ENCODE results near the gene ELN. TPM values are rescaled to one million over a fixed set of nuclear protein-coding genes. Genes with fewer than 3 reads are reported as not detected.

Gene ELN
- total and polyA plus RNA-seq, 2 of the 8 experiments (the other 6 are each of a cell fraction or from before 2014, with no cell fraction given): 5.1 to 5.6 TPM

DNA sequence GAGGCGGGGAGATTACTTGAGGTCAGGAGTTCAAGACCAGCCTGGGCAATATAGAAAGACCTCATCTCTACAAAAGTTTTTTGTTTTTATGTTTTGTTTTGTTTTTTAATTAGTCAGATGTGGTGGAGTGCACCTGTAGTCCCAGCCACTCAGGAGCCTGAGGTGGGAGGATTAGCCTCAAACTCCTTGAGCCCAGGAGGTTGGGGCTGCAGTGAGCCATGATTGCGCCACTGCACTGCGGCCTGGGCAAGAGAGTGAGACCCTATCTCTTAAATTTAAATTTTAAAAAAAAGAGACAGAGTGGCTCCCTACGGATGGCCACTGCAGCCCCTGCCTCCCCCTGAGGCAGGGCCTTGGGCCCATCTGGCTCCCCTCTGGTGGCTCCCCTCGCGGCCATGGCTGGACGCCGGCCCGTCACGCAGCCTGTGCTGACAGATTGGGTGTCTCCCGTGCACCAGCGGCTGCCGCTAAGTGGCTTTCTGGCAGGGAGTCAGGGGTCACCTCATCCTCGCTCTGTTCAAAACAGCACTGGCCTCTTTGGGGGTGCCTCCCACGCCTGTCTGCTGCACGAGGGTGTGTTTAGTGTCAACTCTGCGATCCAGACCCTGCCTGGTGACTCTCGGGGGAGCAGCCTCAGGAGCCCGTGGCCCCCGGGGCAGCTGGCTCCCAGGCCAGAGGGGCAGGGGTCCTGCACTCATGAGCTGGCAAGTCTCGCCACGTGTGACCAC, 44.4 kb upstream of the ELN start:
- TF ChIP-seq POLR2A (IDR thresholded peaks at IDR 0.05; ENCODE audit: control extremely low read depth in 1 of 2, low read depth in 2 of 2, low read length in 2 of 2) (no peak), KDM5A (IDR thresholded peaks at IDR 0.05; ENCODE audit: low read length) (no peak), RNF2 (IDR thresholded peaks at IDR 0.05; ENCODE audit: borderline replicate concordance, low read depth, low read length, missing control alignments, poor library complexity, severe bottlenecking) (no peak), TBP (IDR thresholded peaks at IDR 0.05; ENCODE audit: low read depth, low read length) (no peak), CHD1 (IDR thresholded peaks at IDR 0.05; ENCODE audit: low read depth, low read length) (no peak), SIRT6 (IDR thresholded peaks at IDR 0.05; ENCODE audit: low read length) (no peak), CBX8 (IDR thresholded peaks at IDR 0.05; ENCODE audit: borderline replicate concordance, low read depth, low read length) (no peak), YY1 (IDR thresholded peaks at IDR 0.05; ENCODE audit: low read depth, low read length) (no peak)
- Histone ChIP-seq H2AFZ (ENCODE audit: low read length) (no peak overlapping the region), H4K91ac (replicated peaks; ENCODE audit: insufficient read length, low read length) (no peak overlapping the region), H2BK12ac (ENCODE audit: low read depth, low read length) (no peak overlapping the region), H3K9ac (replicated peaks in 1 of 4; ENCODE audit: extremely low read depth in 1 of 4, low read depth in 3 of 4, low read length in 3 of 4) (no peak overlapping the region), H3K79me1 (ENCODE audit: low read depth, low read length) (no peaks in the 10 kb centered on the region), H3K4ac (replicated peaks; ENCODE audit: insufficient read length, low read depth, low read length) (no peak overlapping the region), H3K4me2 (ENCODE audit: insufficient read depth in 1 of 2, low read depth in 2 of 2, low read length in 2 of 2) (no peak overlapping the region), H3K4me3 (ENCODE audit: extremely low read depth in 1 of 4, insufficient read depth in 2 of 4, low read depth in 3 of 4, low read length in 4 of 4) (no peak overlapping the region), H3K27me3 (replicated peaks in 1 of 4; ENCODE audit: control insufficient read depth in 3 of 4, extremely low read depth in 1 of 4, insufficient read depth in 3 of 4, low read length in 3 of 4) (no peaks in the 10 kb centered on the region), H3K23me2 (ENCODE audit: low read depth, low read length) (no peaks in the 10 kb centered on the region), H4K8ac (ENCODE audit: extremely low read depth, insufficient read depth, low read length) (no peak overlapping the region), H4K5ac (ENCODE audit: insufficient read length, low read depth, low read length) (no peak overlapping the region), H3K9me3 (ENCODE audit: insufficient read depth in 2 of 2, low read depth in 1 of 2, low read length in 1 of 2) (no peaks in the 10 kb centered on the region), H2BK20ac (ENCODE audit: low read length) (no peak overlapping the region), H2AK5ac (ENCODE audit: low read depth, low read length) (no peak overlapping the region), H2BK5ac (ENCODE audit: low read depth, low read length) (no peak overlapping the region), H2BK15ac (ENCODE audit: low read length) (no peak overlapping the region), H3K79me2 (ENCODE audit: control insufficient read depth in 1 of 2, insufficient read depth in 2 of 2, low read length in 2 of 2) (no peaks in the 10 kb centered on the region), H3K36me3 (ENCODE audit: control insufficient read depth in 2 of 4, insufficient read depth in 4 of 4, low read length in 3 of 4) (no peaks in the 10 kb centered on the region), H3K4me1 (replicated peaks in 1 of 4; ENCODE audit: control insufficient read depth in 3 of 4, insufficient read depth in 4 of 4, low read length in 3 of 4) (no peaks in the 10 kb centered on the region; a peak in 1 of 7 replicates), H3K27ac (ENCODE audit: low read depth, low read length) (no peak overlapping the region), H2BK120ac (replicated peaks; ENCODE audit: low read depth, low read length) (no peak overlapping the region), H3K23ac (ENCODE audit: insufficient read length) (no peak overlapping the region), H3K56ac (replicated peaks; ENCODE audit: insufficient read length, low read depth, low read length) (no peak overlapping the region), H3K14ac (ENCODE audit: insufficient read length) (no peak overlapping the region), H3K18ac (ENCODE audit: extremely low read depth, low read length) (no peak overlapping the region), H4K20me1 (replicated peaks in 1 of 2; ENCODE audit: control insufficient read depth in 1 of 2, insufficient read depth in 2 of 2, low read length in 2 of 2) (no peaks in the 10 kb centered on the region)
- WGBS, 2 experiments (ENCODE audit: extremely low coverage in 1 of 2, insufficient coverage in 1 of 2, insufficient read length in 1 of 2, insufficient replicate concordance in 2 of 2, low coverage in 1 of 2, low lambda C conversion rate in 2 of 2, missing lambda C conversion rate in 1 of 2): 89% methylated on average over 21 of the region's 22 CpGs; no CpG with 5 or more reads in 1 of the 2 experiments
- ChIA-PET CTCF (ENCODE audit: partially characterized antibody) (interaction anchor here (0.6 to 1.5 kb wide), 3 partner anchors 39 to 298 kb away, joined by 3 read pairs; no protein-coding TSS in a partner anchor), POLR2A (ENCODE audit: partially characterized antibody) (no interaction called here)
- FAIRE-seq (no peak), DNase-seq (ENCODE audit: low read depth in 1 of 2, low spot score in 2 of 2) (no peak)
